ENCODE results near the gene FOXP4.

The FOXP4 gene

GRCh38 chr6:41651246-41651961 lies 105.2 kb downstream of the FOXP4 start:
- ATAC-seq (ENCODE audit: low read depth) (no peak), DNase-seq (ENCODE audit: low spot score) (no peak)
- TF ChIP-seq CTCF (IDR thresholded peaks at IDR 0.05; ENCODE audit: poor library complexity, severe bottlenecking) = no peak
- Histone ChIP-seq H3K36me3 (ENCODE audit: low read depth) (peaks cover 65% of the 10 kb centered on the region), H3K9me3 (ENCODE audit: severe bottlenecking) (no peaks in the 10 kb centered on the region), H3K4me1 (ENCODE audit: insufficient read depth, poor library complexity, severe bottlenecking) (peaks cover 7% of the 10 kb centered on the region), H3K4me3 (ENCODE audit: severe bottlenecking) (no peak overlapping the region), H3K27me3 (ENCODE audit: insufficient read depth, poor library complexity, severe bottlenecking) (no peaks in the 10 kb centered on the region), H3K27ac (ENCODE audit: poor library complexity, severe bottlenecking) (no peak overlapping the region)

All from RWPE2 (cell line).